PC-3 (cell line): ENCODE data around the gene ST6GALNAC6.

Experiments used
- CTCF ChIP-seq: fragments of 300-600 bp; sonication (generic); conservative IDR thresholded peaks from 2 replicates; pipeline ENCODE4 v1.5.1; 2017; ENCODE audit warnings: antibody characterized with exemption, low read depth, mild to moderate bottlenecking, low read length
- EZH2 ChIP-seq: fragments of 300-600 bp; sonication (generic); IDR thresholded peaks from one replicate; pipeline ENCODE4 v1.6.1; 2017; ENCODE audit warnings: antibody characterized with exemption, mild to moderate bottlenecking, low read length; ENCODE audit not compliant: unreplicated experiment

GRCh38 chr9:127884427-127884911 lies 14.9 kb downstream of the ST6GALNAC6 start:
- TF ChIP-seq CTCF (no peak), EZH2 (no peak)
